H1 (cell line): Measurements from ENCODE around the gene STEAP1B. TPM values are rescaled to one million over a fixed set of nuclear protein-coding genes. Genes with fewer than 3 reads are reported as not detected.

Experiments
- CTCF ChIA-PET: fragments of 300-600 bp; sonication (Branson Sonifier 250); formaldehyde crosslinking; loops from one replicate; lab custom pipeline; 2021; ENCODE audit not compliant: partially characterized antibody; lab: Charles Lee
- POLR2A ChIA-PET: fragments of 300-600 bp; sonication (Branson Sonifier 250); formaldehyde crosslinking; loops from one replicate; lab custom pipeline; 2021; ENCODE audit warnings: inconsistent platforms; ENCODE audit not compliant: partially characterized antibody; lab: Charles Lee
- DNase-seq, 2 experiments: peaks; one replicate each; pipeline versions ENCODE4 v3.0.0 to v3.0.0-alpha.2; 2010 to 2022; ENCODE audit warnings: low spot score in 2 of 2, low read depth in 1 of 2, mixed read lengths in 1 of 2
- FAIRE-seq: peaks from 2 replicates; lab custom pipeline; 2011; peaks lifted over from hg19 to GRCh38; lab: Jason Lieb, UNC
- H2AFZ ChIP-seq: 2 replicates; pipeline ENCODE4 v1.8.1; 2012; ENCODE audit warnings: low read length, inconsistent platforms
- H2AK5ac ChIP-seq: 2 replicates; pipeline ENCODE4 v1.6.1; 2013; ENCODE audit warnings: low read depth, low read length
- H2BK120ac ChIP-seq: replicated peaks from 2 replicates; pipeline ENCODE3; 2013; ENCODE audit warnings: low read depth, low read length, inconsistent platforms
- H2BK12ac ChIP-seq: 2 replicates; pipeline ENCODE4 v1.6.1; 2013; ENCODE audit warnings: low read depth, low read length
- H2BK15ac ChIP-seq: 2 replicates; pipeline ENCODE4 v1.6.1; 2013; ENCODE audit warnings: low read length
- H2BK20ac ChIP-seq: 2 replicates; pipeline ENCODE4 v1.6.1; 2013; ENCODE audit warnings: low read length
- H2BK5ac ChIP-seq: 2 replicates; pipeline ENCODE4 v1.6.1; 2013; ENCODE audit warnings: low read depth, low read length
- H3K14ac ChIP-seq: 2 replicates; pipeline ENCODE4 v1.6.1; 2013; ENCODE audit warnings: inconsistent platforms; ENCODE audit not compliant: insufficient read length
- H3K18ac ChIP-seq: 2 replicates; pipeline ENCODE4 v1.6.1; 2013; ENCODE audit warnings: low read length; ENCODE audit errors: extremely low read depth
- H3K23ac ChIP-seq: 2 replicates; pipeline ENCODE4 v1.6.1; 2013; ENCODE audit warnings: inconsistent platforms; ENCODE audit not compliant: insufficient read length
- H3K23me2 ChIP-seq: 2 replicates; pipeline ENCODE4 v1.6.1; 2013; ENCODE audit warnings: low read depth, low read length
- H3K27ac ChIP-seq: 2 replicates; pipeline ENCODE4 v1.6.1; 2011; ENCODE audit warnings: low read depth, low read length, inconsistent platforms
- H3K27me3 ChIP-seq, 4 experiments: replicated peaks in 1 of 4; 1 replicate in 1 of 4; 2 replicates in 3 of 4; pipeline versions ENCODE4 v1.6.1 to v1.8.1; 2011 to 2013; ENCODE audit warnings: low read length in 3 of 4, mild to moderate bottlenecking in 3 of 4, inconsistent platforms in 2 of 4, mixed read lengths in 2 of 4, moderate library complexity in 1 of 4; ENCODE audit not compliant: control insufficient read depth in 3 of 4, insufficient read depth in 3 of 4; ENCODE audit errors: extremely low read depth in 1 of 4
- H3K36me3 ChIP-seq, 4 experiments: 2 replicates each; pipeline versions ENCODE4 v1.6.1 to v1.8.1; 2011 to 2013; ENCODE audit warnings: mild to moderate bottlenecking in 4 of 4, low read length in 3 of 4, moderate library complexity in 2 of 4, control low read depth in 1 of 4, inconsistent platforms in 1 of 4; ENCODE audit not compliant: insufficient read depth in 4 of 4, control insufficient read depth in 2 of 4
- H3K4ac ChIP-seq: replicated peaks from 2 replicates; pipeline ENCODE3; 2013; ENCODE audit warnings: low read length, low read depth, mixed read lengths, inconsistent platforms; ENCODE audit not compliant: insufficient read length
- H3K4me1 ChIP-seq, 4 experiments: replicated peaks in 1 of 4; 1 replicate in 1 of 4; 2 replicates in 3 of 4; pipeline versions ENCODE4 v1.6.1 to v1.8.1; 2011 to 2013; ENCODE audit warnings: low read length in 3 of 4, inconsistent platforms in 2 of 4, mixed read lengths in 1 of 4; ENCODE audit not compliant: insufficient read depth in 4 of 4, control insufficient read depth in 3 of 4
- H3K4me2 ChIP-seq, 2 experiments: 2 replicates each; pipeline versions ENCODE4 v1.6.1 to v1.8.1; 2011 to 2013; ENCODE audit warnings: low read depth in 2 of 2, low read length in 2 of 2, control low read depth in 1 of 2, inconsistent platforms in 1 of 2, mild to moderate bottlenecking in 1 of 2; ENCODE audit not compliant: insufficient read depth in 1 of 2
- H3K4me3 ChIP-seq, 4 experiments: fragments of 200-600, 300-600 bp in 1 of 4; sonication (generic), shearing (Covaris generic), sonication (Bioruptor Twin) in 1 of 4; 2 replicates each; pipeline versions ENCODE4 v1.5.1 to v1.8.1; 2011 to 2016; ENCODE audit warnings: low read length in 4 of 4, low read depth in 3 of 4, control low read depth in 2 of 4, inconsistent platforms in 2 of 4, mild to moderate bottlenecking in 2 of 4, mixed read lengths in 1 of 4, moderate library complexity in 1 of 4; ENCODE audit not compliant: insufficient read depth in 2 of 4; ENCODE audit errors: extremely low read depth in 1 of 4
- H3K56ac ChIP-seq: replicated peaks from 2 replicates; pipeline ENCODE3; 2013; ENCODE audit warnings: low read depth, mild to moderate bottlenecking, mixed read lengths, low read length, inconsistent platforms; ENCODE audit not compliant: insufficient read length
- H3K79me1 ChIP-seq: 2 replicates; pipeline ENCODE4 v1.6.1; 2013; ENCODE audit warnings: low read depth, low read length, control low read depth
- H3K79me2 ChIP-seq, 2 experiments: 2 replicates each; pipeline versions ENCODE4 v1.6.1 to v1.8.1; 2012 to 2013; ENCODE audit warnings: low read length in 2 of 2, mild to moderate bottlenecking in 2 of 2, inconsistent platforms in 1 of 2; ENCODE audit not compliant: insufficient read depth in 2 of 2, control insufficient read depth in 1 of 2
- H3K9ac ChIP-seq, 4 experiments: replicated peaks in 1 of 4; 1 replicate in 1 of 4; 2 replicates in 3 of 4; pipeline versions ENCODE4 v1.6.1 to v1.8.1; 2011 to 2013; ENCODE audit warnings: low read depth in 3 of 4, low read length in 3 of 4, control low read depth in 2 of 4, mild to moderate bottlenecking in 2 of 4, moderate library complexity in 2 of 4, inconsistent platforms in 1 of 4; ENCODE audit errors: extremely low read depth in 1 of 4
- H3K9me3 ChIP-seq, 2 experiments: 2 replicates each; pipeline versions ENCODE4 v1.6.1 to v1.8.1; 2012 to 2013; ENCODE audit warnings: mild to moderate bottlenecking in 2 of 2, moderate library complexity in 2 of 2, control low read depth in 1 of 2, inconsistent platforms in 1 of 2, low read depth in 1 of 2, low read length in 1 of 2, mixed read lengths in 1 of 2; ENCODE audit not compliant: insufficient read depth in 2 of 2
- H4K20me1 ChIP-seq, 2 experiments: replicated peaks in 1 of 2; 2 replicates each; pipeline versions ENCODE3 to v1.8.1; 2011 to 2013; ENCODE audit warnings: inconsistent platforms in 2 of 2, low read length in 2 of 2, mild to moderate bottlenecking in 1 of 2; ENCODE audit not compliant: insufficient read depth in 2 of 2, control insufficient read depth in 1 of 2
- H4K5ac ChIP-seq: 2 replicates; pipeline ENCODE4 v1.6.1; 2013; ENCODE audit warnings: low read length, low read depth, mixed read lengths, inconsistent platforms; ENCODE audit not compliant: insufficient read length
- H4K8ac ChIP-seq: 2 replicates; pipeline ENCODE4 v1.8.0; 2013; ENCODE audit warnings: mild to moderate bottlenecking, moderate library complexity, low read length, inconsistent platforms; ENCODE audit not compliant: insufficient read depth; ENCODE audit errors: extremely low read depth
- H4K91ac ChIP-seq: replicated peaks from 2 replicates; pipeline ENCODE3; 2013; ENCODE audit warnings: low read length, mixed read lengths, inconsistent platforms; ENCODE audit not compliant: insufficient read length
- ASH2L ChIP-seq: fragments of 200-600, 300-600 bp; sonication (generic); IDR thresholded peaks from one replicate; pipeline ENCODE4 v1.7.1; 2017; ENCODE audit warnings: low read length
- BRCA1 ChIP-seq: IDR thresholded peaks from 2 replicates; pipeline ENCODE4 v1.6.1; 2012; ENCODE audit warnings: low read depth, low read length, improper control_type of control experiment
- CBX8 ChIP-seq: fragments of 300-800, 300-1000 bp; sonication (generic); IDR thresholded peaks from 2 replicates; pipeline ENCODE4 v1.7.1; 2016; ENCODE audit warnings: low read depth, low read length, borderline replicate concordance
- CEBPB ChIP-seq: IDR thresholded peaks from 2 replicates; pipeline ENCODE4 v1.6.1; 2012; ENCODE audit warnings: low read depth, low read length
- CTCF ChIP-seq, 3 experiments: IDR thresholded peaks; 1 replicate in 2 of 3; 2 replicates in 1 of 3; pipeline versions ENCODE4 v1.5.1 to v1.6.1; 2011; ENCODE audit warnings: low read length in 3 of 3, mild to moderate bottlenecking in 3 of 3, inconsistent platforms in 2 of 3, low read depth in 1 of 3, moderate library complexity in 1 of 3; ENCODE audit not compliant: insufficient read depth in 1 of 3; ENCODE audit errors: control extremely low read depth in 1 of 3
- EP300 ChIP-seq, 2 experiments: IDR thresholded peaks; 1 replicate in 1 of 2; 2 replicates in 1 of 2; pipeline ENCODE4 v1.6.1; 2011 to 2012; ENCODE audit warnings: low read depth in 2 of 2, low read length in 2 of 2, mild to moderate bottlenecking in 2 of 2, borderline replicate concordance in 1 of 2, inconsistent platforms in 1 of 2, moderate library complexity in 1 of 2
- GABPA ChIP-seq: IDR thresholded peaks from 2 replicates; pipeline ENCODE4 v1.6.1; 2011; ENCODE audit warnings: mild to moderate bottlenecking, low read length, moderate library complexity, borderline replicate concordance; ENCODE audit not compliant: insufficient read depth
- NRF1 ChIP-seq: IDR thresholded peaks from 2 replicates; pipeline ENCODE4 v1.6.1; 2011; ENCODE audit warnings: mild to moderate bottlenecking, low read depth, low read length, improper control_type of control experiment
- PHF8 ChIP-seq: fragments of 200-600 bp; sonication (generic); conservative IDR thresholded peaks from 2 replicates; pipeline ENCODE4 v1.7.1; 2012; ENCODE audit warnings: low read depth, mild to moderate bottlenecking, inconsistent platforms, low read length, moderate library complexity
- SIRT6 ChIP-seq: IDR thresholded peaks from one replicate; pipeline ENCODE4 v1.7.1; 2012; ENCODE audit warnings: low read length, inconsistent platforms
- SIX5 ChIP-seq: IDR thresholded peaks from 2 replicates; pipeline ENCODE4 v1.6.1; 2011; ENCODE audit warnings: mild to moderate bottlenecking, low read depth, low read length
- SP1 ChIP-seq: IDR thresholded peaks from 2 replicates; pipeline ENCODE4 v1.6.1; 2011; ENCODE audit warnings: low read depth, low read length
- TAF7 ChIP-seq: optimal IDR thresholded peaks from 2 replicates; pipeline ENCODE3; 2011; ENCODE audit warnings: low read depth, mild to moderate bottlenecking, inconsistent platforms, low read length, moderate library complexity, borderline replicate concordance
- WGBS, 2 experiments: shearing (Covaris generic) in 1 of 2; methylation state at CpG; one replicate each; pipeline versions ENCODE4 v1.1.6 to v1.1.7; 2013 to 2015; ENCODE audit warnings: low lambda C conversion rate in 2 of 2, mixed read lengths in 2 of 2, inconsistent platforms in 1 of 2, low coverage in 1 of 2, missing lambda C conversion rate in 1 of 2; ENCODE audit not compliant: insufficient replicate concordance in 2 of 2, insufficient coverage in 1 of 2, insufficient read length in 1 of 2; ENCODE audit errors: extremely low coverage in 1 of 2, missing lambda C conversion rate in 1 of 2; 5-methylcytosine and 5-hydroxymethylcytosine counted together
- polyA plus RNA-seq, 7 experiments: library from polyadenylated mRNA; depleted of rRNA in 3 of 7; stranded (reverse) in 5 of 7; unstranded in 2 of 7; fragments of >200 nt in 5 of 7; fragments of 200-250 nt in 2 of 7; gene quantifications; 1 replicate in 5 of 7; 2 replicates in 1 of 7; 4 replicates in 1 of 7; pipeline versions ENCODE4 v1.2.1 to v1.2.3, GENCODE V29; 2011 to 2013; ENCODE audit warnings: missing spikeins in 2 of 7, mixed read lengths in 2 of 7
- total RNA-seq: library from RNA; stranded (reverse); fragmentation: NEBNext Ultra II Directional; extraction: Animal tissue kit (Norgen Biotek cat#: 25700); gene quantifications from 2 replicates; pipeline ENCODE4 v1.2.1, GENCODE V29; 2021

The STEAP1B gene
- total and polyA plus RNA-seq, 2 of the 8 experiments (the other 6 are each of a cell fraction or from before 2014, with no cell fraction given) = 5.4 to 8.7 TPM

- Histone ChIP-seq H2BK120ac (no peak overlapping the region), H3K4me1 (peaks cover 7 to 12% (median 12%) of the 10 kb centered on the region in 4 experiments; a peak in 6 of 7 replicates), H3K18ac (no peak overlapping the region), H2BK20ac (no peak overlapping the region), H3K23ac (no peak overlapping the region), H3K36me3 (no peaks in the 10 kb centered on the region), H2BK5ac (no peak overlapping the region), H3K23me2 (no peaks in the 10 kb centered on the region), H2AFZ (no peak overlapping the region), H4K8ac (no peak overlapping the region), H2BK15ac (no peak overlapping the region), H3K27ac (no peak overlapping the region), H3K4me3 (no peak overlapping the region), H3K4ac (no peak overlapping the region), H3K79me1 (no peaks in the 10 kb centered on the region), H3K27me3 (no peaks in the 10 kb centered on the region; a peak in 1 of 7 replicates), H2BK12ac (no peak overlapping the region), H3K9ac (no peak overlapping the region), H3K79me2 (no peaks in the 10 kb centered on the region), H3K14ac (no peak overlapping the region), H4K20me1 (no peaks in the 10 kb centered on the region), H4K5ac (no peak overlapping the region), H4K91ac (no peak overlapping the region), H3K9me3 (no peaks in the 10 kb centered on the region), H3K4me2 (no peak overlapping the region), H2AK5ac (no peak overlapping the region), H3K56ac (no peak overlapping the region)
- 89% methylated on average over 2 of the region's 2 CpGs; no CpG with 5 or more reads in 1 of the 2 experiments for WGBS, 2 experiments
- FAIRE-seq (no peak), DNase-seq (no peak)
- POLR2A ChIA-PET = no interaction called here
- CTCF ChIA-PET = no interaction called here
- TF ChIP-seq SIRT6 = no peak
- TF ChIP-seq NRF1 = no peak
- TF ChIP-seq PHF8 = no peak
- TF ChIP-seq CEBPB = no peak
- no peak for TF ChIP-seq GABPA
- TF ChIP-seq CTCF (IDR thresholded peaks at IDR 0.05; ENCODE audit: control extremely low read depth in 1 of 3, insufficient read depth in 1 of 3, low read depth in 1 of 3, low read length in 3 of 3) = no peak
- TF ChIP-seq TAF7 = no peak
- no peak for TF ChIP-seq BRCA1
- TF ChIP-seq SIX5 = no peak
- no peak for TF ChIP-seq ASH2L
- TF ChIP-seq CBX8 = no peak
- no peak for TF ChIP-seq SP1
- TF ChIP-seq EP300 (IDR thresholded peaks at IDR 0.05; ENCODE audit: borderline replicate concordance in 1 of 2, low read depth in 2 of 2, low read length in 2 of 2) = no peak
Observed at GRCh38 chr7:22429386-22429785, 70.6 kb downstream of the STEAP1B start.
